Nephron (organoid): ENCODE results near the gene SLC12A7.

Experiments used
- H3K27ac Mint-ChIP-seq, 3 experiments: 2 replicates each; pipeline ENCODE4 v1.8.0; 2020; ENCODE audit warnings: mixed read lengths in 3 of 3, mild to moderate bottlenecking in 2 of 3, moderate library complexity in 1 of 3
- H3K27me3 Mint-ChIP-seq: 2 replicates; pipeline ENCODE4 v1.8.0; 2021; ENCODE audit warnings: low read depth, mild to moderate bottlenecking, moderate library complexity, mixed read lengths
- H3K36me3 Mint-ChIP-seq: 2 replicates; pipeline ENCODE4 v1.8.0; 2020; ENCODE audit warnings: low read depth, mixed read lengths
- H3K4me1 Mint-ChIP-seq: 2 replicates; pipeline ENCODE4 v1.8.0; 2020; ENCODE audit warnings: mixed read lengths
- H3K4me3 Mint-ChIP-seq, 3 experiments: 2 replicates each; pipeline ENCODE4 v1.8.0; 2020; ENCODE audit warnings: mild to moderate bottlenecking in 3 of 3, mixed read lengths in 3 of 3, moderate library complexity in 2 of 3
- H3K9me3 Mint-ChIP-seq: 2 replicates; pipeline ENCODE4 v1.8.0; 2020; ENCODE audit warnings: mixed read lengths
- TF ChIP-seq, protein P1 (sequence below), 3 experiments: fragments of 200-600 bp; sonication (generic); IDR thresholded peaks; one replicate each; pipeline ENCODE4 v1.5.0; 2021; ENCODE audit warnings: antibody characterized with exemption in 3 of 3; ENCODE audit not compliant: unreplicated experiment in 3 of 3

The SLC12A7 gene

GRCh38 chr5:1103505-1104326 lies 8.1 kb downstream of the SLC12A7 start:
- H3K4me3 Mint-ChIP-seq, result peak overlapping the region; percentile 19 to 57 (median 35)
- H3K4me1 Mint-ChIP-seq, result peaks cover 68% of the 10 kb centered on the region
- H3K27ac Mint-ChIP-seq, result peak overlapping the region; percentile 74 to 84 (median 79)
- H3K27me3 Mint-ChIP-seq, result no peaks in the 10 kb centered on the region
- no peaks in the 10 kb centered on the region for H3K9me3 Mint-ChIP-seq
- H3K36me3 Mint-ChIP-seq, result no peaks in the 10 kb centered on the region
- TF ChIP-seq, protein P1, sequence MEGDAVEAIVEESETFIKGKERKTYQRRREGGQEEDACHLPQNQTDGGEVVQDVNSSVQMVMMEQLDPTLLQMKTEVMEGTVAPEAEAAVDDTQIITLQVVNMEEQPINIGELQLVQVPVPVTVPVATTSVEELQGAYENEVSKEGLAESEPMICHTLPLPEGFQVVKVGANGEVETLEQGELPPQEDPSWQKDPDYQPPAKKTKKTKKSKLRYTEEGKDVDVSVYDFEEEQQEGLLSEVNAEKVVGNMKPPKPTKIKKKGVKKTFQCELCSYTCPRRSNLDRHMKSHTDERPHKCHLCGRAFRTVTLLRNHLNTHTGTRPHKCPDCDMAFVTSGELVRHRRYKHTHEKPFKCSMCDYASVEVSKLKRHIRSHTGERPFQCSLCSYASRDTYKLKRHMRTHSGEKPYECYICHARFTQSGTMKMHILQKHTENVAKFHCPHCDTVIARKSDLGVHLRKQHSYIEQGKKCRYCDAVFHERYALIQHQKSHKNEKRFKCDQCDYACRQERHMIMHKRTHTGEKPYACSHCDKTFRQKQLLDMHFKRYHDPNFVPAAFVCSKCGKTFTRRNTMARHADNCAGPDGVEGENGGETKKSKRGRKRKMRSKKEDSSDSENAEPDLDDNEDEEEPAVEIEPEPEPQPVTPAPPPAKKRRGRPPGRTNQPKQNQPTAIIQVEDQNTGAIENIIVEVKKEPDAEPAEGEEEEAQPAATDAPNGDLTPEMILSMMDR (IDR thresholded peaks at IDR 0.05; ENCODE audit: unreplicated experiment in 3 of 3), result no peak

DNA sequence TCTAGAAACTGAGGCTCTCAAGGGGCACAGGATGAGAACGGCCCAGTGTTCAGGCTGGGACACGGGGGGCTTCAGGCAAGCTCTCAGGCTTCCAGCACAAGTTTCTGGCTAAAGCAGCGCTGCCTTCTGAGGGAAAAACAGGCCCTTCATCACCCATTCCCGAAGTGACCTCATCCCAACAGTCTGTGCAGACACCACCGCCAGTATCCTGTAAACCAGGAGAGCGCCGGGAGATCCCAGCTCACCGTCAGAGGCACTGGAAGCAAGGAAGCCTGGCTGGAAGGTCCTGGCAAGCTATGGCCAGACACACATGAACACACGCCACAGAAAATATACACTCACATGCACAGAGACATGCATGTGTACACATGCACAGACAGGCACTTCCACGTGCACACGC lies 8.8 kb downstream of the SLC12A7 start:
- TF ChIP-seq, protein P1 (IDR thresholded peaks at IDR 0.05; ENCODE audit: unreplicated experiment in 3 of 3), result no peak
- Mint-ChIP-seq H3K4me3 (peak overlapping the region; percentile 19 to 57 (median 35)), H3K4me1 (peaks cover 63% of the 10 kb centered on the region), H3K36me3 (no peaks in the 10 kb centered on the region), H3K27me3 (no peaks in the 10 kb centered on the region), H3K9me3 (no peaks in the 10 kb centered on the region), H3K27ac (peak overlapping the region; percentile 74 to 84 (median 79))

- Mint-ChIP-seq H3K36me3 (no peaks in the 10 kb centered on the region), H3K4me1 (peaks cover 60% of the 10 kb centered on the region), H3K9me3 (no peaks in the 10 kb centered on the region), H3K27me3 (no peaks in the 10 kb centered on the region), H3K27ac (peak overlapping the region; percentile 80 to 93 (median 89)), H3K4me3 (peak overlapping the region; percentile 59 to 66 (median 66))
- TF ChIP-seq, protein P1 (IDR thresholded peaks at IDR 0.05; ENCODE audit: unreplicated experiment in 3 of 3), result no peak
Measured at GRCh38 chr5:1101961-1102713, 9.7 kb downstream of the SLC12A7 start.

DNA sequence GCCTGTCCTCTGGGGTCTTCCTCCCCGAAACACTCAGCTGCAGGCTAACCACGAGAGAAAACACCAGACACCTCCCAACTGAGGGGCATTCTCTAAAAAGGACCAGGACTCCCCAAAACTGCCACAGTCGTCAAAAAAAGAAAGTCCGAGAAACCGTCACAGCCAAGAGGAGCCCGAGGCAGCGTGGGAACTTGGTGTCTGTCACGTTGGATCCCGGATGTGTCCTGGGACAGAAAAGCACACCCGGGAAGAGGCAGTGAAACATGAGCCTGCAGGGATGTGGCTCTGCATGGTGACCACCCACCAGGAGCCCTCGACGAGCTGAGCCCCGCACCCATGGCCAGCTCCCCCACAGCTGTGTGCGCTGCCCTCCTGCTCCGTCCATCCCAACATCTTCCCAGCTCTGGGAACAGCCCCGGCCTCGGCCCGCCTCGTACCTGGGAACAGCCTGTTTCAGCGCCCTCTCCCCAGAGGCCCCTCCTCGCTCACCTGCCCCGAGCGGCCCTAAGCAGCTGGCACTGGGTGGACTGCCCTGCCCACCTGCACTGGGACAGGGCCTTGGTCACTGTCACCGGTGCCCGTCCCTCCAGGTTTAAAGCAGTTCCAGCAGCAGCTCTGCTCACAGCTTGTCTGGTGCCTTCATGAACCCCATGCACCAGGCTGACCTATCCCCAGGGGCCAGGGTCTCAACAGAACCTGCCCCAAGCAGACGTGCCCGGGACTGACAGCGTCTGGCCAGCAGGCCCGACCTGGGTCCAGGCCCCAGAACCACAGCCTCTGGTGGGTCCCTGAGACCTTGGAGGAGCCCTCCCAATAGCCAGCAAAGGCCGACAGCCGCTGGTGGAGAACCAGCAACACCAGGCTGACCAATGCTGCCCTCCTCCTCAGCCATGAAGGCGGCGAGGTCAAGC lies 10.9 kb downstream of the SLC12A7 start:
- Mint-ChIP-seq H3K9me3 (no peaks in the 10 kb centered on the region), H3K27ac (peak overlapping the region; percentile 67 to 94 (median 93)), H3K4me3 (no peak overlapping the region), H3K27me3 (no peaks in the 10 kb centered on the region), H3K36me3 (peaks cover 3% of the 10 kb centered on the region), H3K4me1 (peaks cover 61% of the 10 kb centered on the region)
- TF ChIP-seq, protein P1 (IDR thresholded peaks at IDR 0.05; ENCODE audit: unreplicated experiment in 3 of 3), result no peak

DNA sequence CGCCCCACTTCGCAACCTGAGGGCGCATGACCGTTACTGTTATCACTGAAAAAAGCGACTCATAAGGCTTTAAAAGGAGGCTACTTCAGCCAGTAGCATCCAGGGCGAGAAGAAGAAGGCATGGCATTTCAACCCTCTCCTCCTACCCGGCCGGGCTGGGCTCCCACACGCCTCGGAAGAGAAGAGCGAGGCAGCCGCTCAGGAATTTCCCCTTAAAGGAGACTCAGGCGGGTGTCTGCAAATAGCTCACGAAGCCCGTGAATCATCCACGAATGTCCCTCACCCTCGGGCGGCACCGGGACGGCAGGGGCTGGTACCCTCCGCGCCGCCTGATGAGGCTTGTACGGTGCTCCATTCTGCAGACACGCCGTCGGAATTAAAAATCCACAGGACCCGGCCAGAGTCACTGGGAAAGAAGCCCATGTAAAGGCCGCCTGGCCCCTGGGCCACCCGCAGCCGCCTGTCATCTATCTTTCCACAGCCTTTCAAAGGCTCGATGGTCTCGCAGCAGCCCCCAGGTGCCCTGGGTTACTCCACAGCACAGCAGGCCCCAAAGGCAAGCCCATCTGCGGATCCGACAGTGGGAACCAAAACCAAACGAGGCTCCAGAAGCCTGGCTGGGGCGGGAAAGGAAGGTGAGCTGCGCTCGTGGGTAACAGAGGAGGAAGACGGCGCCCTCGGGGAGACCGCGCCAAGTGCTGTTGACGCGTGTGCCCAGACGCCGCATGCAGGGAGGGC lies 11.8 kb downstream of the SLC12A7 start:
- H3K27me3 Mint-ChIP-seq, result no peaks in the 10 kb centered on the region
- TF ChIP-seq, protein P1 (IDR thresholded peaks at IDR 0.05; ENCODE audit: unreplicated experiment in 3 of 3), result no peak
- H3K4me3 Mint-ChIP-seq, result peak overlapping the region in 2 of 3 experiments; percentile 45 to 48
- peak overlapping the region; percentile 67 to 94 (median 93) for H3K27ac Mint-ChIP-seq
- H3K36me3 Mint-ChIP-seq, result peaks cover 5% of the 10 kb centered on the region
- H3K9me3 Mint-ChIP-seq, result no peaks in the 10 kb centered on the region
- H3K4me1 Mint-ChIP-seq, result peaks cover 59% of the 10 kb centered on the region
